Measurements from ENCODE around the gene FOXJ3.

FOXJ3 gene

GRCh38 chr1:42127767-42128166 is 207.3 kb downstream of the FOXJ3 start:
- in situ Hi-C loops (cut with HindIII; ENCODE audit: low pct_unique_long_range_greater_than_20kb, low sequenced_read_pairs) = no loop called here
- no peak for DNase-seq (ENCODE audit: low read depth in 1 of 2, low spot score in 1 of 2)
- no peak for TF ChIP-seq JUND (IDR thresholded peaks at IDR 0.05; ENCODE audit: low read depth)

Measured in T47D (cell line).